Activated CD4-positive, alpha-beta T cell treated with anti-CD3 and anti-CD28 coated beads for 36 hours (primary cell): ENCODE measurements around the gene AHNAK2. TPM values are rescaled to one million over a fixed set of nuclear protein-coding genes. Genes with fewer than 3 reads are reported as not detected.

Experiments used
- ATAC-seq: fragments of 200-7000 bp; cut with Tn5 transposase; one replicate; pipeline ENCODE4 v1.10.0; 2021; ENCODE audit warnings: mild to moderate bottlenecking, moderate library complexity
- CTCF ChIA-PET: fragments of 350-600 bp; sonication (Branson Sonifier 250); formaldehyde crosslinking; loops from one replicate; lab custom pipeline; 2021; ENCODE audit warnings: antibody characterized with exemption; lab: Charles Lee
- POLR2A ChIA-PET: fragments of 350-600 bp; sonication (Branson Sonifier 250); formaldehyde crosslinking; loops from one replicate; lab custom pipeline; 2021; ENCODE audit warnings: antibody characterized with exemption, inconsistent platforms; lab: Charles Lee
- DNase-seq: peaks from one replicate; pipeline ENCODE4 v3.0.0-alpha.2; 2020
- H3K27ac Mint-ChIP-seq: one replicate; pipeline ENCODE4 v1.8.0; 2021; ENCODE audit warnings: mixed read lengths
- H3K27me3 Mint-ChIP-seq: one replicate; pipeline ENCODE4 v1.8.0; 2021; ENCODE audit warnings: mixed read lengths
- H3K36me3 Mint-ChIP-seq: one replicate; pipeline ENCODE4 v1.8.0; 2021; ENCODE audit warnings: low read depth, mixed read lengths
- H3K4me1 Mint-ChIP-seq: one replicate; pipeline ENCODE4 v1.8.0; 2021; ENCODE audit warnings: mixed read lengths
- H3K4me3 Mint-ChIP-seq: one replicate; pipeline ENCODE4 v1.8.0; 2021; ENCODE audit warnings: mild to moderate bottlenecking, moderate library complexity, mixed read lengths
- H3K9me3 Mint-ChIP-seq: one replicate; pipeline ENCODE4 v1.8.0; 2021; ENCODE audit warnings: low read depth, mixed read lengths
- intact Hi-C, 2 experiments: fragments of 100-400 bp; cut with DNase I in 1 of 2; cut with micrococcal nuclease in 1 of 2; formaldehyde crosslinking; loops; one replicate each; pipeline versions ENCODE4 v1.14.2 to v1.15.1; 2022 to 2024; cut with DNase I, micrococcal nuclease
- total RNA-seq, 2 experiments: library from RNA; stranded (reverse); gene quantifications; one replicate each; pipeline ENCODE4 v1.2.3, GENCODE V29; 2021

Gene AHNAK2
- total RNA-seq, 2 experiments from 2014 or later: 0.07 to 0.11 TPM

DNA sequence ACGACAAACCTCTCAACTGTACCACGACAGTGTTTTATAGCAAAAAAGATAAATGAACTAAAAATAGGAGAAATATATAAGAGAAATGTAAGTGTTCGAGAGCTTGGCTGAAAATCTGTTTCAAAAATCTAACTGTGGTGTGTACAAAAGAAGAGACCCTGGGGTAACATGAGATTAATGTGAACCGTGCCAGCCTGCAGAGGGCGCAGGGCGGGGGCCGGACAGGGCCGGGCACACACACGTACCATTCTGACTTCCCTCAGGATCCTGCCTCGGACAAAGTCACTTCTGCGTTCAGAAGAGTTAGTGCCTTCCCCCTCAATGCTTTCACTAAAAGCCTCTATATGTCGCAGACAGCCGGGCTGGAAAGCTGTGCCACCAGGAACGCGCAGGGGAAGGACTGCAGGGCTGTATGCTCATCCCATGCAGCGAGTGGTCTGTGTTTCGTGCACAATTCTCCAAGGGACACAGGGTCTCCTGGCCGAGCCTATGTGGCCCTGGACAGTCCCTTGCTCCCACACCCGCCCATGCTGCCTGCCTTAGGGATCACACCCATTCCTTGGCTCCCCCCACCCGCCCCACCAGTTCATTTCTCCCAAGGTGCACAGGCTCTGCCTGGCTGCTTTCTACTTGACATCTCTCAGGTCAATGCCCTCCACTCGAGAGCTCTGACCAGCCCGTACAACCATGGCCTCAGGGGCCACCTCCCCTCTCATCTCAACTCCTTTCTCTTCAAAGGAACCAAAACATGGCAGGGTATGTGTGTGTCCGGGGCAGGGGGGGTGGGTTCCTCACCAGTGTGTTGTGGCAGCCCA lies 34.2 kb upstream of the AHNAK2 start:
- peaks cover 46% of the 10 kb centered on the region for H3K36me3 Mint-ChIP-seq
- no peak overlapping the region for H3K27ac Mint-ChIP-seq
- no peaks in the 10 kb centered on the region for H3K27me3 Mint-ChIP-seq
- intact Hi-C loops: no loop called here
- no peak overlapping the region for H3K4me3 Mint-ChIP-seq
- ChIA-PET CTCF (interaction anchor here (0.7 kb wide), 1 partner anchor 937 kb away, joined by 3 read pairs; no protein-coding TSS in a partner anchor), POLR2A (no interaction called here)
- ATAC-seq: no peak
- no peaks in the 10 kb centered on the region for H3K9me3 Mint-ChIP-seq
- peaks cover 34% of the 10 kb centered on the region for H3K4me1 Mint-ChIP-seq
- DNase-seq: no peak

DNA sequence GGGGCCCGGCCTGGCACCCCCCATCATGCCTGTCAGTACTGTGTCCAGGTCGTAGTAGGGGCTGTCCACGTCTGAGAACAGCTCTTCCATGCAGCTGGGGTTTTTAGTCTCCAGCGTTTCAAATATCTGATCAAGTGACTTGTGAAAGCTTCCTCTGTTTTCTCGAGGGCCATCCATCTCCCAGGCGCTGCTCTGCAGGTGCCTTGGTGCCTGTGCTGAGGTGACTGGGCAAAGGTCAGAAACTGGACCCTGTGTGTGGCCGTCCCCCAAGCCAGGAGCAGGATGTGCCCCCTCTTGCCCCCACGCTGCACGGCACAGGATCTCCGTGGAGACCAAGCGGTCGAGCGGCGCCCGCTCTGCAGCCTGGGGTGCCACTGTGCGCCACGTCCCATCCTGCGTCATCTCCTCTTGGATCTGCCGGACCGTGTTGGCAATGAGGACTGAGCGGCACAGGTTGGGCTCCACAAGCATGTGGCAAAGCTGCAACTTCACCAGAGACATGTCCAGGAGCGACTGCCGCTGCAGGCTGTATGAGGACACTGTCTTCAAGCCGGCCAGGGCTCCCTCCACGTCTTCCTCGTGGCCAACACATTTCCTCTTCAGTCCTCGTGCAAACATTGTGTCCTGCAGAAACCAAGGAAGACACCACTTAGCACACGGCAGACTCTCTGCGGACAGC lies 33.3 kb upstream of the AHNAK2 start:
- CTCF ChIA-PET: interaction anchor here (0.7 kb wide), 1 partner anchor 936 kb away, joined by 3 read pairs; no protein-coding TSS in a partner anchor
- Mint-ChIP-seq H3K4me1 (peaks cover 26% of the 10 kb centered on the region), H3K9me3 (no peaks in the 10 kb centered on the region), H3K4me3 (no peak overlapping the region), H3K27me3 (no peaks in the 10 kb centered on the region), H3K27ac (no peak overlapping the region), H3K36me3 (peaks cover 46% of the 10 kb centered on the region)
- POLR2A ChIA-PET: no interaction called here
- no peak for ATAC-seq
- intact Hi-C loops: no loop called here
- no peak for DNase-seq

DNA sequence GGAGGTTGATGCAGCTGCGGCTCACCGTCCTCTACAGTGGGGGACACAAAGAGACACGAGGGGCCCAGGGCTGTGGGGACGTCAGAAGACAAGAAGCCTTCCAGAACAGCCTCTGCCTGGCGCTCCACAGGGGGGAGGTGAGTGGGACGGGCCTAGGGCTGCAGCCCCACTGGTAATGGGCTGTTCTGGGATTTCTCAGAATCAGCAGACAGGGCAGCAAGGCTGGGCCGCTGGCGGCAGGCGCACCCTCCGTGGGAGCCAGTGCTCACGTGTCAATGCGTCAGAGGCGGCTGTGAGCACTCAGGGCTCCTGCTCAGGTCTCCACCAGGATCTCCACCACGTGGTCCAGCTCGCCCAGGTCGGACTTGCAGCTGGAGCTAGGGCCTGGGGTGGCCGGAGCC lies 32.7 kb upstream of the AHNAK2 start:
- ChIA-PET CTCF (interaction anchor here (0.6 kb wide), 1 partner anchor 1508 kb away, joined by 3 read pairs; no protein-coding TSS in a partner anchor), POLR2A (no interaction called here)
- Mint-ChIP-seq H3K27ac (no peak overlapping the region), H3K27me3 (no peaks in the 10 kb centered on the region), H3K4me3 (no peak overlapping the region), H3K9me3 (no peaks in the 10 kb centered on the region), H3K4me1 (peaks cover 21% of the 10 kb centered on the region), H3K36me3 (peaks cover 41% of the 10 kb centered on the region)
- intact Hi-C loops: no loop called here
- ATAC-seq: no peak
- no peak for DNase-seq

DNA sequence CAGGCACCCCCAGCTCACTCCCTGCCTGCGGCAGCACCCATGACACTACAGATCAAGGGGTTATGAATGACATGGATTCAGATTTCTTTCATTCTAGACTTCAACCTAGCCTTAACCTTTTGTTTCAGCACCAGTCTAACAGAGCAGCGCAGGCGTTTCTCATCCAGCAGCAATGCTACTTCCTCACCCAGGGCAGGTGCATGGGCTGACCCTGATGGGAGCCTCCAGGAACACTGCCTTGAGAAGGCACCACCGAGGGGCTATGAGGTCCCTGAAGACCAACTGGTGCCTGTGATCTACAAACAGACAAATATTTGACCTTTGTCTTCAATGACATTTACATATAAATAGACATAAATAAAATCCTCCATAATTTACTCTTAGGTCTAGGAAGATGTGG lies 31.9 kb upstream of the AHNAK2 start:
- intact Hi-C loops: no loop called here
- DNase-seq (no peak), ATAC-seq (no peak)
- H3K27me3 Mint-ChIP-seq: no peaks in the 10 kb centered on the region
- ChIA-PET CTCF (no interaction called here), POLR2A (no interaction called here)
- H3K4me3 Mint-ChIP-seq: no peak overlapping the region
- peaks cover 39% of the 10 kb centered on the region for H3K36me3 Mint-ChIP-seq
- H3K4me1 Mint-ChIP-seq: peaks cover 14% of the 10 kb centered on the region
- H3K27ac Mint-ChIP-seq: no peak overlapping the region
- H3K9me3 Mint-ChIP-seq: no peaks in the 10 kb centered on the region

DNA sequence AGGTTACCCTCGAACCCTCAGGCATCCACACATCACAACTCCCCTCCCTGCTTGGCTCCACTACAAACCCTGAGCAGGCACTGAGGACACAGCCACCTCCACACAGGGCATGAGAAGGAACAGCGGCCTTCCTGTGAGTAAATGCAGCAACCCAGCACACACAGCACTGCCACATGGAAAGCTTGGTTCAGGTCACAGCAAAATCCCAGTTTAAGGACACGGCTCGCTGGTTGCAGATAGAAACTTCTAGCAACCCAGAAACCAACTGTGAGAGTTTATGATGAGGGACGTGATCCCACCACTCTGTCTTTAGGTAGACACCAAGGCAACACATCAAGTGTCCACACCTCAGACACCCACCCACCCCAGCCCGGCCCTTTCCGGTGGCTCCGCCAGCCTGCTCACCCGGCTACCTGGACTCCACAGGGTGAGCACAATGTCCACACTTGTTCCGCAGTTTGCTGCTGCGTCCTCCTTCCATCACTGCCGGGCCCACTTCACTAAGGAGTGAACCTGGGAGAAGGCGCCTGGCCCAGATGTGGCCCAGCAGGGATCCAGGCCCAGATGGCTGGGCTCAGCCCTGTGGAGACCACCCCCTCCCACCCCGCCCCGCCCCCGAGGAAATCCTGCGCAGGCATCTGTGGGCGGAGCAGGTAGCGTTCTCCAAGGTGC lies 29.6 kb upstream of the AHNAK2 start:
- ChIA-PET POLR2A (interaction anchor here (0.6 to 1.2 kb wide), 2 partner anchors 8 to 88 kb away, joined by 3 to 4 read pairs; no protein-coding TSS in a partner anchor), CTCF (interaction anchor here (0.6 kb wide), 1 partner anchor 396 kb away, joined by 3 read pairs; no protein-coding TSS in a partner anchor)
- Mint-ChIP-seq H3K27ac (no peak overlapping the region), H3K4me3 (no peak overlapping the region), H3K9me3 (no peaks in the 10 kb centered on the region), H3K27me3 (no peaks in the 10 kb centered on the region), H3K4me1 (peaks cover 7% of the 10 kb centered on the region), H3K36me3 (peaks cover 36% of the 10 kb centered on the region)
- no peak for ATAC-seq
- intact Hi-C loops: no loop called here
- no peak for DNase-seq

DNA sequence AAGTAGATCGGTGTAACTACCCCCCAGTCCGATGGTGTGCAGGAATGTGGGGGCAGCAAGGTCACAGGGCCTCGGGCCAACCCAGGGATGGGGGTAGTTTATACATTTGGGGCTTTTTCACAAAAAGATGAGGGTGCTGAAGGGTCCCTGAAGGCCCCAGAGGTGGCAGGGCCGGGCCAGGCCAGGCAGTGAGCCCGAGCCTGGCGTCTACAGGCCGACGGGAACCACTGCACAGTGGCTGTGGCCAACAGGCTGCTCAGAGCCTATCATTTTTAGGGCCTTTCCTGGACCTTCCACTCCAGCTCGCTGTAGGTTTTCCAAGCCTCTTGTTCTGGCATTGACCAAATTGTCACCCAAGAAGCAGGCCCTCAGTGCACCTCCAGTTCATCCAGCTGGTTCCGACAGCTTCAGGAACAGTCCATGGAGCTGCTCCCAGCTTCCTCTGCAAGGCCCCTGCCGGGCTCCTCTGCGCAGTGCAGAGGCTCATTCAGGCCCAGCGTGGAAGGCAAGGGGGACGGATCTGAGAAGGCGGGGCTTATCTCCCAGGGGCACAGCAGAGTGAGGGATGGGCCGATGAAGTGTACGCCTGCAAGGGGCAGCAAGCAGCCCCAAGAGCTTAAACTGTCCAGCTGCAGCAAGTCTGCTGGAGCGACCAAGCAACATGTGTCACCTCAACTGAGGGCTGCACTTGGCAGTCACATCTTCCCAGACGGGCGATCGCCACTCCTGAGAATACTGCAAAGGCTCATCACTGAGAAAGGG lies 28.8 kb upstream of the AHNAK2 start:
- no peaks in the 10 kb centered on the region for H3K27me3 Mint-ChIP-seq
- no peaks in the 10 kb centered on the region for H3K9me3 Mint-ChIP-seq
- CTCF ChIA-PET: interaction anchor here (0.6 kb wide), 1 partner anchor 397 kb away, joined by 3 read pairs; no protein-coding TSS in a partner anchor
- DNase-seq (no peak), ATAC-seq (no peak)
- H3K4me3 Mint-ChIP-seq: no peak overlapping the region
- H3K27ac Mint-ChIP-seq: no peak overlapping the region
- peaks cover 7% of the 10 kb centered on the region for H3K4me1 Mint-ChIP-seq
- intact Hi-C loops: no loop called here
- H3K36me3 Mint-ChIP-seq: peaks cover 30% of the 10 kb centered on the region
- POLR2A ChIA-PET: interaction anchor here (0.6 to 1.3 kb wide), 4 partner anchors 9 to 89 kb away, joined by 3 to 5 read pairs (median 4); no protein-coding TSS in a partner anchor

DNA sequence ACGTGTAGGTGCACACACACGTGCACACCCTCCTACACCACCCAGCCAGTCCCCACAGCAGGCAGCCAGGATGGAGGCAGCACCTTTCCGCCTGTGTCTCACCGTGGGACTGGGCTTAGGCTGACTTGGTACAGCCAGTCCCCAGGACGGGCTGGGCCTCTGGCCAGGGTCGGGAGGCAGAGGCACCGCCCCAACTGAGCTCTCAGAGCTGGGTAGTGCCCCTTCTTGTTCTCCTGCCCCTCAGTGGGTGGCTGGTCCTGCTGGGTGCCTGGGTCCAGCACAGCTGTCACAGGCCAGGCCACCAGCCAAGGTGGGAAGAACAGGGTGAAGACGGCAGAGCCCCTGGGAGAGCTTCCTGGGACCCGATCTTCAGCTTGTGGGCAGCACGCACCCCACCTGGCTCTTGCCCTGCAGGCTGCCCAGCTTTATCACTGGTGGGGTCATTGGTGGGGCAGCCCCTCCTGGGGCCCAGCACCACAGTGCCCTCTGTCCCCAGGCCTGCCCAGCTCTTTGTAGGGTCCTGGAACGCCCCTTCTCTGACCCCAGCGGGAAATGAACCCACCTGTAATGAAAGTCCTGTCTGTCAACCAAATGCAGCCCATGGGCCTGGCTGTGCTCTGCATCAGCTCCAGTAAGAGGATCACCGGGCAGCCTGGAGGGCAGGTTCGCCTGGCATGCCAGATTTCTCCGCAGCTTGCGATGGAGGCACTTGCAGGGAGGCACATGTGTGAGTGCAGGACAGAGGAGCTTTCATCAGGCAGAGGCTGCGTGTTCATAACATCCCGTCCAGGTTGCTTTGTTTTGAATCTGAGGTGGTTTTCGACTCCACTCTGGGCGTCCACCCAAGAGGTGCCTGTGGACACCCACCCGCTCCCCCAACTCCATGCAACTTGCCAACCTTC lies 28.0 kb upstream of the AHNAK2 start:
- ATAC-seq (peak; percentile 13), DNase-seq (no peak)
- H3K4me3 Mint-ChIP-seq: no peak overlapping the region
- H3K27ac Mint-ChIP-seq: no peak overlapping the region
- no peaks in the 10 kb centered on the region for H3K9me3 Mint-ChIP-seq
- ChIA-PET CTCF (no interaction called here), POLR2A (interaction anchor here (0.6 to 1.3 kb wide), 3 partner anchors 10 to 13 kb away, joined by 3 to 5 read pairs (median 3); no protein-coding TSS in a partner anchor)
- H3K4me1 Mint-ChIP-seq: peaks cover 7% of the 10 kb centered on the region
- intact Hi-C loops: no loop called here
- H3K36me3 Mint-ChIP-seq: peaks cover 22% of the 10 kb centered on the region
- no peaks in the 10 kb centered on the region for H3K27me3 Mint-ChIP-seq

DNA sequence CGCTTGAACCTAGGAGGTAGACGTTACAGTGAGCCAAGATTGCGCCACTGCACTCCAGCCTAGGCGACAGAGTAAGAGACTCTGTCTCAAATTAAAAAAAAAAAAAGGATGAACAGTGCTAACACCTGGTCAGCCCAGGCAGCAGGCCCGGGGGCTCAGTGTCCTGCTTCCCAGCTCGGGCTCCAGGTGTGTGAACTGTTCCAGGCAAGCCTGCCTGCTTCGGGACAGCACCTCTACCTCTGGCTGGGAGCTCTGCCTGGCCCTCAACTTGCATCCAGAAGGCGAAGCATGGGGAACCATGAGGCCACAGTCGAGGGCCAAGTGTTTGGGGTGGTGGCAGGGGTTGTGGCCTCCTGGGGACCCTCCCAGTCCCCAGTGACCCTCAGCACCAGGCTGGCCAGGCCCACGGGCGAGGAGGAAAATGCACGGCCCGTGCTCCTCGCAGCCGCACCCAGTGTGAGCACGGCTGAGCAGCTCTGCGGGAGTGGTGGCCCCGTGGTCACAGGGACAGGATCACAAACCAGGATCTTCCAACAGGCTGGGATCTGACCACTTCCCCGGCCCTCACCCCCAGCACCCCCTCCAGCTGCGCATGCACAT lies 27.3 kb upstream of the AHNAK2 start:
- no peak for DNase-seq
- intact Hi-C loops: no loop called here
- ATAC-seq: no peak
- Mint-ChIP-seq H3K9me3 (no peaks in the 10 kb centered on the region), H3K4me3 (no peak overlapping the region), H3K27me3 (no peaks in the 10 kb centered on the region), H3K36me3 (peaks cover 19% of the 10 kb centered on the region), H3K4me1 (peaks cover 7% of the 10 kb centered on the region), H3K27ac (no peak overlapping the region)
- ChIA-PET POLR2A (interaction anchor here (0.7 to 1.0 kb wide), 2 partner anchors 12 to 13 kb away, joined by 3 read pairs; no protein-coding TSS in a partner anchor), CTCF (interaction anchor here (0.8 kb wide), 1 partner anchor 41 kb away, joined by 3 read pairs; no protein-coding TSS in a partner anchor)

DNA sequence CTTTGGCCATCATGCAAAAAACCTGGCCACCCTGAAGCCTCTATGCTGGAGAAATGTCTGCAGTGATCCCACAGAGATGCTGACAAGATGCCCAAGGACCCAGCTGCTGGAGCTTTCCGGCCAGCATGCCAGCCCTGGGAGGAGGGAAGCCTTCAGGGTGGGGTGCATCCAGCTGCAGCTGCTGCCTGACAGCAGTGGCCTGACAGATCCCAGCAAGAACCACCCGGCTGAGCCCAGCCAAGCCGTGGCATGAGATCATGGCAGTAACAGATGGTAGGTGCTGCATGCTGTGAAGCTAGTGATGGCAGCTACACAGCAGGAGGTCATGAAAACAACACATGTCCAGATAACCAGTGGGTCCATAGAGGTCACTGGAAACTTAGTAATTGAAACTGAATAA lies 21.2 kb upstream of the AHNAK2 start:
- no peak overlapping the region for H3K27ac Mint-ChIP-seq
- intact Hi-C loops: no loop called here
- no peak for DNase-seq
- POLR2A ChIA-PET: interaction anchor here (0.6 kb wide), 1 partner anchor 497 kb away, joined by 3 read pairs; no protein-coding TSS in a partner anchor
- H3K4me1 Mint-ChIP-seq: peaks cover 6% of the 10 kb centered on the region
- CTCF ChIA-PET: no interaction called here
- peaks cover 5% of the 10 kb centered on the region for H3K36me3 Mint-ChIP-seq
- H3K27me3 Mint-ChIP-seq: no peaks in the 10 kb centered on the region
- no peak overlapping the region for H3K4me3 Mint-ChIP-seq
- H3K9me3 Mint-ChIP-seq: no peaks in the 10 kb centered on the region
- no peak for ATAC-seq
